ENCODE data around the gene RUNX1.

RUNX1 gene

GRCh38 chr21:34745557-34746255 is 303.4 kb downstream of the RUNX1 start:
- peak in 36 of 51 donors; percentile 2 to 46 (median 22) for DNase-seq

- DNase-seq, result no peak
Measured at GRCh38 chr21:34744801-34745200, 304.3 kb downstream of the RUNX1 start.

- no peak for DNase-seq
Measured at GRCh38 chr21:34743831-34744230, 305.3 kb downstream of the RUNX1 start.

- DNase-seq, result no peak
Measured at GRCh38 chr21:34743285-34743684, 305.8 kb downstream of the RUNX1 start.

GRCh38 chr21:34740198-34740597 is 308.9 kb downstream of the RUNX1 start:
- DNase-seq, result no peak
